ENCODE measurements around the gene DPP8.

The DPP8 gene

GRCh38 chr15:65494076-65494475, 23.4 kb downstream of the DPP8 start:
- no peaks in the 10 kb centered on the region for H3K4me1 ChIP-seq (ENCODE audit: insufficient read depth, poor library complexity, severe bottlenecking)
- no peaks in the 10 kb centered on the region for H3K9me3 ChIP-seq (ENCODE audit: severe bottlenecking)
- no peak for TF ChIP-seq CTCF (IDR thresholded peaks at IDR 0.05; ENCODE audit: poor library complexity, severe bottlenecking)
- peaks cover 90% of the 10 kb centered on the region for H3K36me3 ChIP-seq (ENCODE audit: low read depth)
- H3K27ac ChIP-seq (ENCODE audit: poor library complexity, severe bottlenecking), result no peak overlapping the region
- no peaks in the 10 kb centered on the region for H3K27me3 ChIP-seq (ENCODE audit: insufficient read depth, poor library complexity, severe bottlenecking)
- DNase-seq (ENCODE audit: low spot score) (no peak), ATAC-seq (ENCODE audit: low read depth) (no peak)
- H3K4me3 ChIP-seq (ENCODE audit: severe bottlenecking), result no peak overlapping the region

DNA sequence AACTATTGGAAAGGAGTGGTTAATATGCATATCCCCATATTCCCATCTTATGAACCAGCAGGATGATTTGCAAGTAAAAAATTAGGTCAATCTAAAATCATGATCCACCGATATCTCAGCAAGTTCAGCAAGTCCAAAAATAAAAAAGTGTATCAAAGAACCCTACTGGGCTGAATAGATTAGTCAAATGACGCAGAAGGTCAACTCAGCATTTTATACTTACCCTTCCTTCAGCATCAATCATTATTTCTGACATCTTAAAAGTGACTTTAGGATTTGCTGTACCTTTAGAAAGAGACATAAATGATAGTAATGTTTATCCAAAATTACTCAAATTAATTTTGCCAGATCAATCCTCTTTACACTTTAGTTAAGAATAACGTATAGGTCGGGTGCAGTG, 32.6 kb downstream of the DPP8 start:
- no peaks in the 10 kb centered on the region for H3K4me1 ChIP-seq (ENCODE audit: insufficient read depth, poor library complexity, severe bottlenecking)
- no peak overlapping the region for H3K27ac ChIP-seq (ENCODE audit: poor library complexity, severe bottlenecking)
- H3K36me3 ChIP-seq (ENCODE audit: low read depth), result peaks cover 84% of the 10 kb centered on the region
- H3K9me3 ChIP-seq (ENCODE audit: severe bottlenecking), result no peaks in the 10 kb centered on the region
- DNase-seq (ENCODE audit: low spot score) (no peak), ATAC-seq (ENCODE audit: low read depth) (no peak)
- TF ChIP-seq CTCF (IDR thresholded peaks at IDR 0.05; ENCODE audit: poor library complexity, severe bottlenecking), result no peak
- H3K27me3 ChIP-seq (ENCODE audit: insufficient read depth, poor library complexity, severe bottlenecking), result no peaks in the 10 kb centered on the region
- H3K4me3 ChIP-seq (ENCODE audit: severe bottlenecking), result no peak overlapping the region

- Histone ChIP-seq H3K4me1 (ENCODE audit: insufficient read depth, poor library complexity, severe bottlenecking) (no peaks in the 10 kb centered on the region), H3K27me3 (ENCODE audit: insufficient read depth, poor library complexity, severe bottlenecking) (no peaks in the 10 kb centered on the region), H3K27ac (ENCODE audit: poor library complexity, severe bottlenecking) (no peak overlapping the region), H3K36me3 (ENCODE audit: low read depth) (peaks cover 99% of the 10 kb centered on the region), H3K4me3 (ENCODE audit: severe bottlenecking) (no peak overlapping the region), H3K9me3 (ENCODE audit: severe bottlenecking) (no peaks in the 10 kb centered on the region)
- ATAC-seq (ENCODE audit: low read depth), result no peak
- DNase-seq (ENCODE audit: low spot score), result no peak
- TF ChIP-seq CTCF (IDR thresholded peaks at IDR 0.05; ENCODE audit: poor library complexity, severe bottlenecking), result no peak
These were observed 40.6 kb downstream of the DPP8 start for GRCh38 chr15:65476903-65477302.

DNA sequence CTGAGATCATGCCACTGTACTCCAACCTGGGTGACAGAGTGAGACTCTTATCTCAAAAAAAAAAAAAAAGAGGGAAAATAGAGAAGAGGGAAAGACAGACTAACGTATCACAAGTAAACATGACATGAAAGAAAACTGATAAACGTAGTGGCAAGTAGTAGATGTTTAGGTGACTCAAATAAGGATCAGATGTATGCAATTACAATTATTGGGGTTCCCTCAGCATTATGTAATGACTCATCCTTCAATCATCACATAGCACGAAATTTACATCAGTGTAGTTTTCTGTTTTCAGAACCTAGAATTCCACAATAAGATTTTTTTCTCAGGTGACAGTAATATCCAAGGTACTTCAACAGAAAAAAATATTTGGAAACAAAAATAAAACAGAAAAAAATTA, 46.6 kb downstream of the DPP8 start:
- no peak for DNase-seq (ENCODE audit: low spot score)
- H3K4me1 ChIP-seq (ENCODE audit: insufficient read depth, poor library complexity, severe bottlenecking), result no peaks in the 10 kb centered on the region
- H3K36me3 ChIP-seq (ENCODE audit: low read depth), result peaks cover 97% of the 10 kb centered on the region
- ATAC-seq (ENCODE audit: low read depth), result no peak
- no peak overlapping the region for H3K27ac ChIP-seq (ENCODE audit: poor library complexity, severe bottlenecking)
- no peaks in the 10 kb centered on the region for H3K27me3 ChIP-seq (ENCODE audit: insufficient read depth, poor library complexity, severe bottlenecking)
- no peaks in the 10 kb centered on the region for H3K9me3 ChIP-seq (ENCODE audit: severe bottlenecking)
- no peak for TF ChIP-seq CTCF (IDR thresholded peaks at IDR 0.05; ENCODE audit: poor library complexity, severe bottlenecking)
- no peak overlapping the region for H3K4me3 ChIP-seq (ENCODE audit: severe bottlenecking)

- Histone ChIP-seq H3K9me3 (ENCODE audit: severe bottlenecking) (no peaks in the 10 kb centered on the region), H3K4me3 (ENCODE audit: severe bottlenecking) (no peak overlapping the region), H3K4me1 (ENCODE audit: insufficient read depth, poor library complexity, severe bottlenecking) (no peaks in the 10 kb centered on the region), H3K27me3 (ENCODE audit: insufficient read depth, poor library complexity, severe bottlenecking) (no peaks in the 10 kb centered on the region), H3K27ac (ENCODE audit: poor library complexity, severe bottlenecking) (no peak overlapping the region), H3K36me3 (ENCODE audit: low read depth) (peaks cover 97% of the 10 kb centered on the region)
- no peak for TF ChIP-seq CTCF (IDR thresholded peaks at IDR 0.05; ENCODE audit: poor library complexity, severe bottlenecking)
- DNase-seq (ENCODE audit: low spot score) (no peak), ATAC-seq (ENCODE audit: low read depth) (no peak)
These were observed 49.1 kb downstream of the DPP8 start for GRCh38 chr15:65468229-65468909.

Measured in RWPE2 (cell line).